Calu3 (cell line): ENCODE results near the gene BOD1. TPM values are rescaled to one million over a fixed set of nuclear protein-coding genes. Genes with fewer than 3 reads are reported as not detected.

Source experiments
- BruUV-seq: library from RNA; stranded (reverse); fragments of 400-500 nt; replicated peaks from 2 replicates; lab custom pipeline; 2021; lab: Mats Ljungman, UMichigan
- CTCF ChIA-PET: fragments of 300-600 bp; sonication (Branson Sonifier 250); formaldehyde crosslinking; loops from one replicate; lab custom pipeline; 2022; ENCODE audit warnings: antibody characterized with exemption; lab: Charles Lee
- DNase-seq: peaks from one replicate; pipeline ENCODE4 v3.0.0; 2022
- H3K27ac Mint-ChIP-seq: one replicate; pipeline ENCODE4 v1.8.0; 2022; ENCODE audit warnings: mixed read lengths; ENCODE audit not compliant: unreplicated experiment
- H3K27me3 Mint-ChIP-seq: one replicate; pipeline ENCODE4 v1.8.0; 2022; ENCODE audit warnings: mixed read lengths; ENCODE audit not compliant: unreplicated experiment
- H3K36me3 Mint-ChIP-seq: one replicate; pipeline ENCODE4 v1.8.0; 2022; ENCODE audit warnings: mild to moderate bottlenecking, moderate library complexity, mixed read lengths; ENCODE audit not compliant: insufficient read depth, unreplicated experiment
- H3K4me1 Mint-ChIP-seq: one replicate; pipeline ENCODE4 v1.8.0; 2022; ENCODE audit warnings: mild to moderate bottlenecking, low read depth, mixed read lengths; ENCODE audit not compliant: unreplicated experiment
- H3K4me3 Mint-ChIP-seq: one replicate; pipeline ENCODE4 v1.8.0; 2022; ENCODE audit warnings: mild to moderate bottlenecking, low read depth, moderate library complexity, mixed read lengths; ENCODE audit not compliant: unreplicated experiment
- H3K9me3 Mint-ChIP-seq: one replicate; pipeline ENCODE4 v1.8.0; 2022; ENCODE audit warnings: low read depth, mixed read lengths; ENCODE audit not compliant: unreplicated experiment
- intact Hi-C: fragments of 100-400 bp; cut with micrococcal nuclease; formaldehyde crosslinking; loops from one replicate; pipeline ENCODE4 v1.10.0; 2022; ENCODE audit not compliant: unreplicated experiment
- total RNA-seq: library from RNA; stranded (reverse); gene quantifications from 2 replicates; pipeline ENCODE4 v1.2.3, GENCODE V29; 2022
- TF ChIP-seq, protein P1 (sequence below): fragments of 200-600 bp; IDR thresholded peaks from one replicate; pipeline ENCODE4 v1.8.0; 2022; ENCODE audit warnings: antibody characterized with exemption; ENCODE audit not compliant: unreplicated experiment

The BOD1 gene
- total RNA-seq, 1 experiment from 2014 or later: 92.8 TPM

DNA sequence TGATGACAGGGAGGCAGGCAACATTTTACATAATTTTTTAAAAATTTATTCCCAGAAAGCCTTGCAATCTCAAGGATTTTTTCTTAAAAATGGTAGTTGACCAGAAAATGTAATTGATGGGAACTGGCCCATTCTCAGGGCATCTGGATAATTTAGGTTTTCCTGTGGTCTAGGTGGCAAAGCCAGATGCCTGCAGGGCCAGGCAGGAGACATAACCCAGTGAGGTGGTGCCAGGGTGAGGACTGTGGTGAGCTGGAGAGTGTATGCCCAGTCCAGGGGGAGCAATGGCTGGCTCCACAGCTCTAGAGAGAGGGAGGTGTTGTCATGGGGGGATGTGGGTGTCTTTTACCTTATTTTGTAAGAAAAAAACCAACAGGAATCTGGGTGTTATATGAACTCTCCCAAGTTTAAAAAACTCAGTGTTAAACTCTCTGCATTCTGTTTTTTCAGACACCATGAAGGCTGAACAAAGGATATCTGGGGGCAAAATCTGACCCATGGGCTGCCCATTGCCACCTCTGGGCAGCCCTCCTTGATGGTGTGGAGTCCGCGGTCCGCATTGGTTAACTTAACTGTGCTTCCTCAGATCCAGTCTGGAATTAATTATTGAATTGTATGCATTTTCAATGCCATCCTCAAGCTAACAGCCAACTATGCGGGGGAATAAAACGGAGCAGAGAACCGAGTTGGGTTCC, 43.9 kb downstream of the BOD1 start:
- intact Hi-C loops: loop anchor here (1.0 to 10.0 kb wide), 3 partner anchors 120 to 278 kb away; partner anchors contain the start of gene STC2
- Mint-ChIP-seq H3K4me1 (peaks cover 11% of the 10 kb centered on the region), H3K27ac (peak overlapping the region; percentile 16), H3K27me3 (peaks cover 32% of the 10 kb centered on the region), H3K4me3 (peak overlapping the region; percentile 37), H3K36me3 (no peaks in the 10 kb centered on the region), H3K9me3 (peaks cover 3% of the 10 kb centered on the region)
- no TSS peak for BruUV-seq
- CTCF ChIA-PET: interaction anchor here (0.7 to 1.3 kb wide), 10 partner anchors 11 to 278 kb away, joined by 3 to 26 read pairs (median 4); partner anchors contain the start of gene STC2
- TF ChIP-seq, protein P1, sequence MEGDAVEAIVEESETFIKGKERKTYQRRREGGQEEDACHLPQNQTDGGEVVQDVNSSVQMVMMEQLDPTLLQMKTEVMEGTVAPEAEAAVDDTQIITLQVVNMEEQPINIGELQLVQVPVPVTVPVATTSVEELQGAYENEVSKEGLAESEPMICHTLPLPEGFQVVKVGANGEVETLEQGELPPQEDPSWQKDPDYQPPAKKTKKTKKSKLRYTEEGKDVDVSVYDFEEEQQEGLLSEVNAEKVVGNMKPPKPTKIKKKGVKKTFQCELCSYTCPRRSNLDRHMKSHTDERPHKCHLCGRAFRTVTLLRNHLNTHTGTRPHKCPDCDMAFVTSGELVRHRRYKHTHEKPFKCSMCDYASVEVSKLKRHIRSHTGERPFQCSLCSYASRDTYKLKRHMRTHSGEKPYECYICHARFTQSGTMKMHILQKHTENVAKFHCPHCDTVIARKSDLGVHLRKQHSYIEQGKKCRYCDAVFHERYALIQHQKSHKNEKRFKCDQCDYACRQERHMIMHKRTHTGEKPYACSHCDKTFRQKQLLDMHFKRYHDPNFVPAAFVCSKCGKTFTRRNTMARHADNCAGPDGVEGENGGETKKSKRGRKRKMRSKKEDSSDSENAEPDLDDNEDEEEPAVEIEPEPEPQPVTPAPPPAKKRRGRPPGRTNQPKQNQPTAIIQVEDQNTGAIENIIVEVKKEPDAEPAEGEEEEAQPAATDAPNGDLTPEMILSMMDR: no peak
- DNase-seq: no peak

DNA sequence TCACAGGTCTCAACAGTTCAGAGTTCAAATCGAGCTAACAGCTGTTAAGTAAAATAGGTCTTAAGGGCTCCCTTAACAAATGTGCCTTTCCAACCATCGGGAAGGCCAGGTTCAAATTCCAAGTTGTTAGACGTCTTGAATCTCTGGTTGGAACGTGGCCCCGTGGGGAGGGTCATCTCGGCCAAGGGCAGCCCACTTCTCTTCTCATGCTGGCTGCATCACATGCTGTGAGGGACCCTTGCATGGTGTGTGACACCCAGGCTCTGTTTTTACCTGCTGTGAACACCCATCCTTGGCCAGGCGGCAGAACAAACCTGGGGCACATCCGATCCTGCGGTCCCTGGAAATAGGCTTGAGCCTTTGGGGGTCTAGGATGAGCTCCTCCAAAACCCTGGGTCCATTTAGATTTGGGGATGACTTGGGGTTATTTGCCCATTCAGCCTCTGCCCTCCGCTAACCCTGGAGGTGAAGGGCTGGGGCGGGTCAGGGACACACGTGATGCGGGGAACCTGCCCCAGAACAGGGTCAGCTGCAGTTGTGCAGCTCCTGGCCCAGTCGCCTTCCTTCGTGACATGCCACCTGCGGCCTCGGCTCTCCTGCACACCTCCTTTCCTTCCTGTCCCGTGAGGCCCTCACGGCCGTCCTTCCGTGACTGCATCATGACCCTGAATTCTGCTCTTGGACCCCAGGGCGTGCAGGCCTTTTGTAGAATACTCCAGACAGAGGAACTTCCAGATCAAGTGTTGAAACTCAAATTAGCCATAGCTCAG, 45.9 kb downstream of the BOD1 start:
- H3K4me1 Mint-ChIP-seq: peaks cover 11% of the 10 kb centered on the region
- no TSS peak for BruUV-seq
- H3K4me3 Mint-ChIP-seq: no peak overlapping the region
- H3K36me3 Mint-ChIP-seq: no peaks in the 10 kb centered on the region
- DNase-seq: no peak
- no peak overlapping the region for H3K27ac Mint-ChIP-seq
- TF ChIP-seq, protein P1: no peak
- intact Hi-C loops: loop anchor here (5.0 to 10.0 kb wide), 2 partner anchors 118 to 246 kb away; partner anchors contain the start of gene STC2
- CTCF ChIA-PET: no interaction called here
- peaks cover 3% of the 10 kb centered on the region for H3K9me3 Mint-ChIP-seq
- H3K27me3 Mint-ChIP-seq: peaks cover 12% of the 10 kb centered on the region

DNA sequence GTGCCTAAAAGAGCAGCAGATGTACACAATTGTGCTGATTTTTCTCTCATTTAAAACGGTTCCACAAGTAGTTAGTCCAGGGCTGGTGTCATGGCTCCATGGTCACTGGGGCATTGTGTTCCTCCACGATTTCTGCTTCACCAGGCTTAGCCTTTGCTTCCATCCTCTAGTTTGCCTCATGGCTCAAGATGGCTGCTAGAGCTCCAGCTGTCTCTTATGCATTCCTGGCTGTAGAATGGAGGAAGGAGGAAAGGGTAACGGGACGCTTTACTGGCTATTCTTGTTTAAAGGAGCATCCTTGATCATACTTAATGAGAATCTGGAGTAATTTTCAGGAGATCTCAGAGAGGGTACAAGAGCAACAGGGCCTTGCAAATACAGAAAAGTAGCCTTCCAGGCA, 47.7 kb downstream of the BOD1 start:
- no TSS peak for BruUV-seq
- H3K9me3 Mint-ChIP-seq: peaks cover 3% of the 10 kb centered on the region
- no peak overlapping the region for H3K4me3 Mint-ChIP-seq
- TF ChIP-seq, protein P1: no peak
- peaks cover 11% of the 10 kb centered on the region for H3K4me1 Mint-ChIP-seq
- CTCF ChIA-PET: no interaction called here
- peaks cover under 1% of the 10 kb centered on the region for H3K27me3 Mint-ChIP-seq
- no peak overlapping the region for H3K27ac Mint-ChIP-seq
- H3K36me3 Mint-ChIP-seq: no peaks in the 10 kb centered on the region
- no peak for DNase-seq
- intact Hi-C loops: no loop called here

DNA sequence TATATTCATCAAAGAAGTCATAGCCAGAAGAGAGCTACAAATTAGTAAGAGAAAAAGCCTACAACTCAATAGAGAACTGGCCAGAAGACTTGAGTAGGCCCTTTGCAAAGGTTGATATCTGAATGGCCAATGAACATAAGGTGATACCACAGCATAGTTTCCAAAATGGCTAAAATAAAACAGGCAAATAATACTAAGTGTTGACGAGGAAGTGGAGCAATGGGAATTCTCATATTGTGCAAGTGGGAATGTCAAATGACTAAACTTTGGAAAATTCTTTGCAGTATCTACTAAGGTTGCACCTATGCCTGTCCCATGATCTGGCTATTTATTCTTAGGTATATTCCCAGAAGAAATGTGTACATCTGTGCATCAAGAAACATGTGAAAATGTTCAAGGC, 48.3 kb downstream of the BOD1 start:
- DNase-seq: no peak
- Mint-ChIP-seq H3K9me3 (peaks cover 3% of the 10 kb centered on the region), H3K27ac (no peak overlapping the region), H3K27me3 (peaks cover 6% of the 10 kb centered on the region), H3K4me3 (no peak overlapping the region), H3K4me1 (peaks cover 10% of the 10 kb centered on the region), H3K36me3 (no peaks in the 10 kb centered on the region)
- TF ChIP-seq, protein P1: no peak
- intact Hi-C loops: no loop called here
- CTCF ChIA-PET: no interaction called here
- BruUV-seq: no TSS peak
